Measurements from ENCODE around the gene NHSL1. TPM values are rescaled to one million over a fixed set of nuclear protein-coding genes. Genes with fewer than 3 reads are reported as not detected.

The NHSL1 gene
- total RNA-seq, 1 experiment from 2014 or later, result 41.9 TPM

GRCh38 chr6:138442663-138443062, 56.6 kb downstream of the NHSL1 start:
- ChIA-PET CTCF (interaction anchor here (1.0 kb wide), 1 partner anchor 67 kb away, joined by 3 read pairs; no protein-coding TSS in a partner anchor), POLR2A (no interaction called here)
- intact Hi-C loops (cut with micrococcal nuclease; ENCODE audit: unreplicated experiment), result no loop called here
- Mint-ChIP-seq H3K4me3 (ENCODE audit: unreplicated experiment) (no peak overlapping the region), H3K27ac (ENCODE audit: unreplicated experiment) (no peak overlapping the region), H3K4me1 (ENCODE audit: low read depth, unreplicated experiment) (no peaks in the 10 kb centered on the region), H3K9me3 (ENCODE audit: unreplicated experiment) (no peaks in the 10 kb centered on the region), H3K36me3 (ENCODE audit: insufficient read depth, unreplicated experiment) (peaks cover 20% of the 10 kb centered on the region), H3K27me3 (ENCODE audit: insufficient read depth, unreplicated experiment) (no peaks in the 10 kb centered on the region)
- Histone ChIP-seq H3K4me1 (no peaks in the 10 kb centered on the region), H3K27me3 (replicated peaks; ENCODE audit: control insufficient read depth, insufficient read depth, low read length) (no peaks in the 10 kb centered on the region), H3K4me3 (ENCODE audit: low read depth, low read length) (no peak overlapping the region), H3K36me3 (ENCODE audit: control insufficient read depth, insufficient read depth, low read length) (no peaks in the 10 kb centered on the region; the same call in 1 of the 2 replicates), H3K9me3 (no peaks in the 10 kb centered on the region)
- BruUV-seq (replicated peaks), result no TSS peak
- no peak for DNase-seq
- no peak for TF ChIP-seq CTCF (IDR thresholded peaks at IDR 0.05; ENCODE audit: insufficient read depth in 1 of 2, low read depth in 1 of 2, low read length in 1 of 2, severe bottlenecking in 1 of 2, unreplicated experiment in 1 of 2)

GRCh38 chr6:138441965-138442364, 57.3 kb downstream of the NHSL1 start:
- no peak for TF ChIP-seq CTCF (IDR thresholded peaks at IDR 0.05; ENCODE audit: insufficient read depth in 1 of 2, low read depth in 1 of 2, low read length in 1 of 2, severe bottlenecking in 1 of 2, unreplicated experiment in 1 of 2)
- Mint-ChIP-seq H3K4me1 (ENCODE audit: low read depth, unreplicated experiment) (no peaks in the 10 kb centered on the region), H3K9me3 (ENCODE audit: unreplicated experiment) (no peaks in the 10 kb centered on the region), H3K4me3 (ENCODE audit: unreplicated experiment) (no peak overlapping the region), H3K27me3 (ENCODE audit: insufficient read depth, unreplicated experiment) (no peaks in the 10 kb centered on the region), H3K36me3 (ENCODE audit: insufficient read depth, unreplicated experiment) (peaks cover 19% of the 10 kb centered on the region), H3K27ac (ENCODE audit: unreplicated experiment) (no peak overlapping the region)
- Histone ChIP-seq H3K4me1 (no peaks in the 10 kb centered on the region), H3K4me3 (ENCODE audit: low read depth, low read length) (no peak overlapping the region), H3K27me3 (replicated peaks; ENCODE audit: control insufficient read depth, insufficient read depth, low read length) (no peaks in the 10 kb centered on the region), H3K36me3 (ENCODE audit: control insufficient read depth, insufficient read depth, low read length) (no peaks in the 10 kb centered on the region; the same call in 1 of the 2 replicates), H3K9me3 (no peaks in the 10 kb centered on the region)
- no TSS peak for BruUV-seq (replicated peaks)
- ChIA-PET CTCF (interaction anchor here (1.0 kb wide), 1 partner anchor 67 kb away, joined by 3 read pairs; no protein-coding TSS in a partner anchor), POLR2A (no interaction called here)
- intact Hi-C loops (cut with micrococcal nuclease; ENCODE audit: unreplicated experiment), result no loop called here
- no peak for DNase-seq

GRCh38 chr6:138440758-138441357, 58.4 kb downstream of the NHSL1 start:
- POLR2A ChIA-PET, result no interaction called here
- no peaks in the 10 kb centered on the region for H3K9me3 Mint-ChIP-seq (ENCODE audit: unreplicated experiment)
- no peak overlapping the region for H3K27ac Mint-ChIP-seq (ENCODE audit: unreplicated experiment)

More at GRCh38 chr6:138440758-138441357, 58.4 kb downstream of the NHSL1 start:
- BruUV-seq (replicated peaks), result no TSS peak
- no peaks in the 10 kb centered on the region for H3K27me3 Mint-ChIP-seq (ENCODE audit: insufficient read depth, unreplicated experiment)
- no peak overlapping the region for H3K4me3 Mint-ChIP-seq (ENCODE audit: unreplicated experiment)
- peaks cover 14% of the 10 kb centered on the region for H3K36me3 Mint-ChIP-seq (ENCODE audit: insufficient read depth, unreplicated experiment)
- H3K4me3 ChIP-seq (ENCODE audit: low read depth, low read length), result no peak overlapping the region
- intact Hi-C loops (cut with micrococcal nuclease; ENCODE audit: unreplicated experiment), result no loop called here
- no peaks in the 10 kb centered on the region for H3K4me1 Mint-ChIP-seq (ENCODE audit: low read depth, unreplicated experiment)
- no peaks in the 10 kb centered on the region for H3K27me3 ChIP-seq (replicated peaks; ENCODE audit: control insufficient read depth, insufficient read depth, low read length)
- H3K4me1 ChIP-seq, result no peaks in the 10 kb centered on the region
- DNase-seq, result no peak
- CTCF ChIA-PET, result no interaction called here
- H3K9me3 ChIP-seq, result no peaks in the 10 kb centered on the region
- no peaks in the 10 kb centered on the region; the same call in 1 of the 2 replicates for H3K36me3 ChIP-seq (ENCODE audit: control insufficient read depth, insufficient read depth, low read length)
- no peak for TF ChIP-seq CTCF (IDR thresholded peaks at IDR 0.05; ENCODE audit: insufficient read depth in 1 of 2, low read depth in 1 of 2, low read length in 1 of 2, severe bottlenecking in 1 of 2, unreplicated experiment in 1 of 2)
